OCI-M1 (cell line): ENCODE data around the gene HPS3.
"Not testable (repeated sequence)": the region's sequence is repeated elsewhere in the genome, so short reads cannot be mapped to it uniquely, and the experiment has no call there.

Experiments
- DNase-seq: peaks from one replicate; lab custom pipeline; 2025; lab: John Stamatoyannopoulos, UW

The HPS3 gene, protein sequence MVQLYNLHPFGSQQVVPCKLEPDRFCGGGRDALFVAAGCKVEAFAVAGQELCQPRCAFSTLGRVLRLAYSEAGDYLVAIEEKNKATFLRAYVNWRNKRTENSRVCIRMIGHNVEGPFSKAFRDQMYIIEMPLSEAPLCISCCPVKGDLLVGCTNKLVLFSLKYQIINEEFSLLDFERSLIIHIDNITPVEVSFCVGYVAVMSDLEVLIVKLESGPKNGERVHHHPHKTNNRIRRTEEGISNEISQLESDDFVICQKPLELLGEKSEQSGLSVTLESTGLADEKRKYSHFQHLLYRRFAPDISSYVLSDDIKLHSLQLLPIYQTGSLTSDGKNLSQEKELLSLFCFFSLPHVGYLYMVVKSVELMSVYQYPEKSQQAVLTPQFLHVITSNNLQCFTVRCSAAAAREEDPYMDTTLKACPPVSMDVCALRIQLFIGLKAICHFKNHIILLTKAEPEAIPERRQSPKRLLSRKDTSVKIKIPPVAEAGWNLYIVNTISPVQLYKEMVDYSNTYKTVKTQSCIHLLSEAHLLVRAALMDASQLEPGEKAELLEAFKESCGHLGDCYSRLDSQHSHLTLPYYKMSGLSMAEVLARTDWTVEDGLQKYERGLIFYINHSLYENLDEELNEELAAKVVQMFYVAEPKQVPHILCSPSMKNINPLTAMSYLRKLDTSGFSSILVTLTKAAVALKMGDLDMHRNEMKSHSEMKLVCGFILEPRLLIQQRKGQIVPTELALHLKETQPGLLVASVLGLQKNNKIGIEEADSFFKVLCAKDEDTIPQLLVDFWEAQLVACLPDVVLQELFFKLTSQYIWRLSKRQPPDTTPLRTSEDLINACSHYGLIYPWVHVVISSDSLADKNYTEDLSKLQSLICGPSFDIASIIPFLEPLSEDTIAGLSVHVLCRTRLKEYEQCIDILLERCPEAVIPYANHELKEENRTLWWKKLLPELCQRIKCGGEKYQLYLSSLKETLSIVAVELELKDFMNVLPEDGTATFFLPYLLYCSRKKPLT

GRCh38 chr3:149129326-149130205 is at the start of gene HPS3:
TSS of gene HPS3 (plus strand) at chr3:149129638. CDS start at chr3:149129724, 86 bp downstream.
- peak; percentile 92 for DNase-seq

GRCh38 chr3:149080011-149080698 is 49.3 kb upstream of the HPS3 start:
- DNase-seq: no peak

GRCh38 chr3:149080699-149081091 is 48.7 kb upstream of the HPS3 start:
- peak; percentile 16 for DNase-seq

DNA sequence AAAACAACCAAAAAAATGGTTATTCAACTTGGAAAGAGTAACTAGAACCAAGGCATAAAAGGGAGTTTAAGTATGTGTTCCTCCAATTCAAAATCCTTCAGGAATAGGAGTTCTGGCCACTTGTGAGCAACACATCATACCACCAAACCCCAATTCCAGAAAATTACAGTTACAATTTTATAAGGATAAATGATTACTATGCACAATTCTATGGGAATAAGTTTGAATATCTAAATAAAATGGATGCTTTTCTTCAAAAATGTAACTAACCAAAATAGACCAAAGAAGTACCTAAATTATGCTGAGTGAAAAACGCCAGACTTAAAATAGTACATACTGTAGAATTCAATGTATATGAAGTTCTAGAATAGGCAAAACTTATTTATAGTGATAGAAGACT is 47.7 kb upstream of the HPS3 start:
- no peak for DNase-seq

GRCh38 chr3:149085828-149086231 is 43.6 kb upstream of the HPS3 start:
- DNase-seq: peak; percentile 81

DNA sequence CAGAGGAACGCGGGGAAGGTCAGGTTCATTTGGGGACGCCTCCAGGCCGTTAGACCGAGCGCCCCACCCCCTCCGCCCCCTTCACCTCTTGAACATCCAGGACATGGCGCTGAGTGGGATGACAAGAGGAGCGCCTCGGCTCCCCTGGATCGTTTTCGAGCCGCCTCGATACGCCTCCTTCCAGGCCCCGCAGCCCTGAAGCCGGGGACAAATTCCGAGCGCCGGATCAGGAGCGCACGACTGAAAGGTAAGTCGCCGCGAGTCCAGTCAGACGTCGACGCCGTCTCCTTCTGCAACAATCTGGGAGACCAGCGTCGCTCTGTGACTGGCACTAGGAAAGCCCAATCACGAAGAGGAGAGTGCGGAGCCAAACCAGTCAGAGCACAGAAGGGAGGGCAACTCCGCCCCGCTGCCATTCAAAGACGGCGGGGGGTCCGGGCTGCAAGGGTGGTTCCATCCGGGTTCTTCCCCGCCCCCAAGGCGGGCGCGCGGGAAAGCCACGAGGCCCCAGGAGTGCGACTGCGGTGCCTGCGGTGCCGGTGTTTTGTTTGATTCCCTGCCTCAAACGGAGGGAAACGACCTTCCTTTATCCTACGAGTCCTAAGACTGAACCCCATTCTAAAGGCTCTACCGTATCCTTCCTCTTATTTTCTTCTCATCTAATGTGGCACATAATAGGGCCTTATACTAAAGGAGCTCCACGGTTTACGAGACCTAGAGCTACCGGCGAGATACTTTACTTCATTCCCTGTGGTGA is 43.0 kb upstream of the HPS3 start, which contains the start of gene HLTF:
Gene HLTF (minus strand): TSS at position 302 of the 757 bp plus-strand sequence. CDS start 197 bp downstream, at position 105.
- DNase-seq: peak; percentile 96

DNA sequence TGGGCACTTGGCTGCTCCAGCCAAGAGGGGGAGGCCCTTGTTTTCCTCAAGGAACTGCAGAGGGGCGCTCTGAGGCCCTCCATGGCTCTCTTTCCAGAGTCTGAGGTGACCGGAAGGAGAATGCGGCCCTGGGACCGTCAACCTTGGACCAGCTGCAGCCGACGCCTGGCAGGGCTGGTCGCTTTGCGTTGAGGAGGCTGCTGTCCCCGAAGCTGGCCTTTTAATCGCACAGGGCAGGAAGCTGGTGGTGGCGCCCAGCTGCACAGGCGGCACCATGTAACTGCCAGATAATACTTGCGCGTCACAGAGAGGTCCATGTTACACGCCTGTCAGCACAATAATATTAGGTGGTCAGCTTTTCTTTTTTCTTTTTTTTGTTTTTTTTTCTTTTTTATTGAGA is 42.2 kb upstream of the HPS3 start:
- no peak for DNase-seq

- DNase-seq: no peak
Measured at GRCh38 chr3:149089395-149089794, 40.0 kb upstream of the HPS3 start.

- DNase-seq: no peak
Measured at GRCh38 chr3:149090461-149090860, 39.0 kb upstream of the HPS3 start.

DNA sequence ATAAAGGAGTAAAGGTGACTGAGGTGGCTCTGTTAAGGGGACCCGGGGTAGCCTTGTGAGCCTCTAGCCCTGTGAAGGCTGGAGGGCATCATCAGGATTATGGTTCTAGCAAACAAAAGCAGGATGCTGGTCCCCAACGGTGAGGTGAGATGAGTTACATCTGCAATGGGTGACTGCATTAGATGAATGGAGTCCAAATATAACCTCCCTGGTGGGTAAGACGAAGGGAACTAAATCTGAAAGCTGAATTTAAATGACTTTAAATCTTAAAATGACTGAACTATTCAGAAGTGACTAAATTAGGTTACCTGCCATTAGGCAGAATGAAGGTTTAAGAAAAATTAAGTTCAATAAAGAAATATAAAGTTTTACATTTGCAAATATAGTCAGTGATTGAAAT is 38.5 kb upstream of the HPS3 start:
- no peak for DNase-seq

GRCh38 chr3:149091983-149092382 is 37.5 kb upstream of the HPS3 start:
- no peak for DNase-seq

DNA sequence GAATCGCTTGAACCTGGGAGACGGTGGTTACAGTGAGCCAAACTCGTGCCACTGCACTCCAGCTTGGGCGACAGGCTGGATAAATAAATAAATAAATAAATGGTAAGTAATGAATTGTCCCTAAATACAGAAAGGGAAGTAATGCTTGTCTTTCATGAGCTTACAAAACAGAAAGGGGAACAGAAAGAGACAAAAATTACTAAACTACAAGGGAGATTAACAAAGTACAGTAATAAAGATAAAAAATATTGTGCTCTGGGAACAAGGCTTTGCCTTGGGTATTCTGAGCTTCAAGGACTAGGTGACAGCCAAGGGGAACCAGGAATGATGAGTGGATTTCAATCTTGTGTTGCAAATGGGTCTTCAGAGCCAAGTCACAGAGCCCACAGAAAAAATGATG is 34.0 kb upstream of the HPS3 start:
- peak; percentile 7 for DNase-seq

DNA sequence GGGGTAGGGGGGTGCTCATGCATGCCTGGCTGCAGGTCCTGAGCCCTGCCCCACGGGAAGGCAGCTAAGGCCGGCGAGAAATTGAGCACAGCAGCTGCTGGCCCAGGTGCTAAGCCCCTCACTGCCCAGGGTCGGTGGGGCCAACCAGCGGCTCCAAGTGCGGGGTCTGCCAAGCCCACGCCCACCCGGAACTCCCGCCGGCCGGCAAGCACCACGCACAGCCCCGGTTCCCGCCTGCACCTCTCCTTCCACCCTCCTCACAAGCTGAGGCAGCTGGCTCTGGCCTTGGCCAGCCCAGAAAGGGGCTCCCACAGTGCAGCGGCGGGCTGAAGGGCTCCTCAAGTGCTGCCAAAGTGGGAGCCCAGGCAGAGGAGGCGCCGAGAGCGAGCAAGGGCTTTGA is 31.5 kb upstream of the HPS3 start:
- not testable (repeated sequence) for DNase-seq

DNA sequence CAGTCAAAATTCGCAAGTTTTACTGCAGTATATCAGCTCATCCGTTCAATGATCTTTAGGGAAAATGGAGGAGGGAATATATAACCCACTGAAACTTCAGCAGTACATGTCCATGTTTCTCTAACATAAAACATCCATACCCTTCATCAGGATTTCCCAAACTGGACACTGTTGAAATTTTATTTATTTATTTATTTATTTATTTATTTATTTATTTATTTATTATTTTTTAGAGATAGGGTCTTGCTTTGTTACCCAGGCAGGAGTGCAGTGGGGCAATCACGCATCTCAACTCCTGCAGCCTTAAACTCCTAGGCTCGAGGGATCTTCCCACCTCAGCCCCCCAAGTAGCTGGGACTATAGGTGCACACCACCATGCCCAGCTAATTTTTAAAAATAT is 28.3 kb upstream of the HPS3 start:
- no peak for DNase-seq

- no peak for DNase-seq
Measured at GRCh38 chr3:149101641-149102040, 27.8 kb upstream of the HPS3 start.

DNA sequence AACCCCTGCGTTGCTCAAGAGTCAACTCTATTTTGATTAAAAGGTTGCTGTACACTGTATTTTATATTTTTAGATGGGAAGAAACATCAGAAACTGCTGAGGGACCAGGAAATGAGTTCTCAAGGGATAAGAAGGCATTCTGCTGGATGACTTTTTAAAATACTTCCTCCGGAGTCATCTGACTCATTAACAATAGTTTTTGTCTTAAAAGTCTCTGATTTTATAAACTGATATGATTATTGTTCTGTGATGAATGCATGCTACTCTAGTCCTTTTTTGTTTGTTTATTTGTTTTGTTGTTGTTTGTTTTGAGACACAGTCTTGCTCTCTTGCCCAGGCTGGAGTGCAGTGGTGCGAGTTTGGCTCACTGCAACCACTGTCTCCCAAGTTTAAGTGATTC is 25.0 kb upstream of the HPS3 start:
- DNase-seq: no peak

GRCh38 chr3:149114458-149114857 is 15.0 kb upstream of the HPS3 start:
- no peak for DNase-seq

DNA sequence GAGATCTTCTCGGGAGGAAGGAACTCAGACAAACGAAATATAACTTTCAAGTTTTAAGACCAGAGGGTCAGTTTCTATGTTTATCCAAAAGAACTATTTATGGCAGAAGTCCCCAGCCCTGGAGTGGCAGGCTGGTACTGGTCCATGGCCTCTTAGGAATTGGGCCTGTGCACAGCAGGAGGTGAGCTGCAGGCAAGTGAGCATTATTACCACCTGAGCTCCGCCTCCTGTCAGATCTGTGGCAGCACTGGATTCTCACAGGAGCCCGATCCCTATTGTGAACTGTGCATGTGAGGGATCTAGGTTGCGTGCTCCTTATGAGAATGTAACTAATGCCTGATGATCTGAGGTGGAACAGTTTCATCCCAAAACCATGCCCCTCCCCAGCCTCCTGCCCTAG is 14.3 kb upstream of the HPS3 start:
- no peak for DNase-seq

DNA sequence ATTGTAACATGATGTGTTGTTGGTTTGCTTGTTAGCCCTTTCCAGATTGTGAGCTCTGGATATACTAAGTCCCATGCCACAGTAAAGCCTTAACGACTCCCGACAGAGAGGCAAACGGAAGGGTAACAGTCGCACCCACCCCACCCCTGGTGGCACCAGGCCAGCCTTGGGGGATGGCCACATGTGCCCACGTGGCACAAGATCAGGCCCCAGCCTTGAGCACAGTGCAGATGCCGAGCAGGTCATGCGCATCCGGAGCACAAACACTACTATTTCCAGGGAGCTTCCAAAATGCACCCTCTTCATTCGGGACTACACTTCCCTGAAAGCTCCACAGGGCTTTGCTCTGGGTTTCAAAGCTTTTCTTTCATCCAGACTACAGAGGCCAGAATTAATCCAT is 10.7 kb upstream of the HPS3 start:
- DNase-seq: no peak

DNA sequence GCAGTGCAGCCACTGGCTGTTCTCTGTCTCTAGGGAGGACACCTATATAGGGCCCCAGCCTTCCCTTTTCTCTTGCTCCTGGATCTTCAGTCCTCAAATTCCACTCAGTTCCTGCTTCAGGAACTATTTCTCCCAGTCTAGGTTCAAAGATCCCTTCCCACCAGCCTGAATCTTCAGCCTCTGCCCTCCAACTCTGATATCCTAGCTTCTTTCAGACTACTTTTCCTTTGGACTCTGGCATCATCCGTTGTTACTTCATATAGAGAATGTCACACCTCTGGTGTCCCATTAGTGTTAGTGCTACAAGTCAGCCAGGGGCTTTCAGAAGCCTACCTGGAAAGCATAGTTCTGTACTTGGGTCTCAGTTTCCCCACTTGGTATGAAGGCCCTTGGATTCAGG is 10.0 kb upstream of the HPS3 start:
- DNase-seq: no peak
